Upper lobe of left lung (tissue), 4 donors: ENCODE measurements around the gene PLEKHG7.

Experiments used
- EP300 ChIP-seq, 4 donors: sonication (generic); formaldehyde crosslinking; IDR thresholded peaks; one replicate each; pipeline ENCODE4 v1.5.1; 2017; ENCODE audit warnings: antibody characterized with exemption in 4 of 4, control low read depth in 2 of 4
- POLR2A ChIP-seq, 4 donors: fragments of 450-650 bp; IDR thresholded peaks; one replicate each; pipeline ENCODE4 v1.5.1; 2016 to 2017; ENCODE audit warnings: antibody characterized with exemption in 4 of 4, mild to moderate bottlenecking in 2 of 4
- POLR2AphosphoS5 ChIP-seq, 2 donors: sonication (generic); formaldehyde crosslinking; IDR thresholded peaks; one replicate each; pipeline ENCODE4 v1.5.1; 2017; ENCODE audit warnings: antibody characterized with exemption in 2 of 2
- TF ChIP-seq, protein P1 (sequence below), 6 experiments: fragments of 450-650 bp in 4 of 6; fragments of 200-600 bp in 2 of 6; sonication (generic) in 2 of 6; IDR thresholded peaks; one replicate each; pipeline ENCODE4 v1.5.1; 2016 to 2019; ENCODE audit warnings: antibody characterized with exemption in 6 of 6

DNA sequence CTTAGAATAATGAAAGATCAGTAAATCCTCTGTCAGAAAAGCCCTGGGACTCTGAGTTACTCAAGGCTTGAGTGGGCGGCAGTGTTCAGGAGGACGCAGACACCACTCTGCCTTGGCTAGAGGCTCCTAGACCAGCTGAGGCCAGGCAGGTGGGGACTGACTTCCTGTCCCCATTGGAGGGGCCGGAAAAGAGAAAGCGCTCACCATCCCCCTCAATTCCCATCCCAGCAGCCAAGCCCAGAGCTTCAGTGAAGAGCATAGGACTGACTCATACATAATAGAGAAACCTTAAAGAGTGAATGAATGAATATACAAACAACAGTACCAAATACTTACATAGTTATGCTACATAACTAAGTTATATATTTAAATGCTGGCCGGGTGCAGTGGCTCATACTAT is 62.0 kb downstream of the PLEKHG7 start:
- TF ChIP-seq, protein P1, sequence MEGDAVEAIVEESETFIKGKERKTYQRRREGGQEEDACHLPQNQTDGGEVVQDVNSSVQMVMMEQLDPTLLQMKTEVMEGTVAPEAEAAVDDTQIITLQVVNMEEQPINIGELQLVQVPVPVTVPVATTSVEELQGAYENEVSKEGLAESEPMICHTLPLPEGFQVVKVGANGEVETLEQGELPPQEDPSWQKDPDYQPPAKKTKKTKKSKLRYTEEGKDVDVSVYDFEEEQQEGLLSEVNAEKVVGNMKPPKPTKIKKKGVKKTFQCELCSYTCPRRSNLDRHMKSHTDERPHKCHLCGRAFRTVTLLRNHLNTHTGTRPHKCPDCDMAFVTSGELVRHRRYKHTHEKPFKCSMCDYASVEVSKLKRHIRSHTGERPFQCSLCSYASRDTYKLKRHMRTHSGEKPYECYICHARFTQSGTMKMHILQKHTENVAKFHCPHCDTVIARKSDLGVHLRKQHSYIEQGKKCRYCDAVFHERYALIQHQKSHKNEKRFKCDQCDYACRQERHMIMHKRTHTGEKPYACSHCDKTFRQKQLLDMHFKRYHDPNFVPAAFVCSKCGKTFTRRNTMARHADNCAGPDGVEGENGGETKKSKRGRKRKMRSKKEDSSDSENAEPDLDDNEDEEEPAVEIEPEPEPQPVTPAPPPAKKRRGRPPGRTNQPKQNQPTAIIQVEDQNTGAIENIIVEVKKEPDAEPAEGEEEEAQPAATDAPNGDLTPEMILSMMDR (IDR thresholded peaks at IDR 0.05), result no peak
- TF ChIP-seq POLR2A (IDR thresholded peaks at IDR 0.05) (no peak), POLR2AphosphoS5 (IDR thresholded peaks at IDR 0.05) (no peak), EP300 (IDR thresholded peaks at IDR 0.05) (no peak)
